HG03521 (cell line): Measurements from ENCODE around the gene SLC35G2.
"Not testable (repeated sequence)": the region's sequence is repeated elsewhere in the genome, so short reads cannot be mapped to it uniquely, and the experiment has no call there.

Experiments
- ATAC-seq: cut with Tn5 transposase; IDR thresholded peaks from one replicate; pipeline ENCODE4 v1.9.1; 2021; ENCODE audit warnings: mild to moderate bottlenecking, moderate library complexity; ENCODE audit not compliant: unreplicated experiment

SLC35G2 gene

GRCh38 chr3:136835089-136835812, 16.3 kb downstream of the SLC35G2 start:
- no peak for ATAC-seq

- ATAC-seq: no peak
Measured at GRCh38 chr3:136835813-136836510, 17.0 kb downstream of the SLC35G2 start.

DNA sequence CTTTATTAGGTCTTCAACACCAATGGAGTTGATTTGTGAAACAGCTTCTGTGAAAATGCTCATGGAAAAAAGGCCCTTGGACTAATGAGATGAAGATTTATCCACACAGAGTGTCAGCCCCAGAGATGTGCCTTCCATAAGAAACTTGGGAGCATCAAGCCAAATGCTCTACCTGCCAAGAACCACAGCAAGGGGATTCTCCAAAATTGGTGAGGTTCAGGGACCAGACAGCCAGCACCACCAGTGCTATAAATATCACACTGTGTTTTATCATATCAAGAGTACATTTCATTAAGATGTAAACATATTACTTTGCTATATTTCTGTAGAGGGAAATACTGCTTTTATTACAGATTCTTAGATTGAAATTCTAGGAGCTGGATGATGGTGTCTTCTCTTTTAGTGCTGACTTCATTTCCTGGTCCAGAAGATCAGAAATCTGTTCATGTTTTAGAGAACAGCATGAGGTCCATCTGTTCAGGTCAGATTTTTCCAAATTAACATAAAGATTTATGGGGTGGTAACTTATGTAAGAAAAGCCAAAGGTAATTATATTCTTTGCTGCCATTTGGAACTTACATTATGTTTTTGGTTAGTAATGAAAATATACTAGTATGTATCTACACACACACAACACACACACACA, 17.7 kb downstream of the SLC35G2 start:
- no peak for ATAC-seq

GRCh38 chr3:136838641-136839555, 20.0 kb downstream of the SLC35G2 start:
- ATAC-seq: no peak

DNA sequence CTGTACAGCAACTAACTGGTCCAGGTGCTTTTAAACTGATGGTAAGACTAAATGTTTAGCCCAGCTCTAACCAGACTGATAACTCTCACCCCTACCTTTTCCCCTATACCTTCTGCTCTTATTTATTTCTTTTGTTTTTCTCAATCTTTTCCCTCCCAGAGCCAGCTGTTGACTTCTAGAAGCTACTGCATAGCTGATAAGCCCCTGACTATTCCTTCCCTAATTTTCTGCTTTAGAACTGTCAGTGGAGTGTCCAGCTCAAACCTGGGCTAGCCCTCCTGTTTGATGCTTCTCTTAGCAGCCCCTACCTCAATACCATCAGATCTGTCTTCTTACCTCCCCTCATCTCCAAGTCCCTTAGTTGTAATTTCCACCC, 20.6 kb downstream of the SLC35G2 start:
- no peak for ATAC-seq

DNA sequence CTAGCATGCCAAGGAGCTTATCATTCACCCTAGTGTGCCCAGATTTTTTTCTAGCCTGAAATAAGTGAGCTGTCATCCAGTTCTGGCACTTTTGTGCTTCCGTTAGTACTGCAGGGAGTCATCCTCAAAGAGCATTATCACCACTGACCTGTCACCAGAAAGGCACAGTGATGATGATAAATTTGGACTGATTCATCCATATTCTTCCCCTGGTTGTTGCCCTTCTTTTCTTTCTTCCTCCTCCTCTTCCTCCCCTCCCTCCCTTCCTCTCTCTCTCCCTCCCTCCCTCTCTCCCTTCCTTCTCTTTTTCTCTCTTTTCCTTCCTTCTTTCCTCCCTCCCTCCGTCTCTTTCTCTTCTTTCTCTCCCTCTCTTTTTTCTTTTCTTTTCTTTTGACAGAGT, 21.3 kb downstream of the SLC35G2 start:
- ATAC-seq: no peak

DNA sequence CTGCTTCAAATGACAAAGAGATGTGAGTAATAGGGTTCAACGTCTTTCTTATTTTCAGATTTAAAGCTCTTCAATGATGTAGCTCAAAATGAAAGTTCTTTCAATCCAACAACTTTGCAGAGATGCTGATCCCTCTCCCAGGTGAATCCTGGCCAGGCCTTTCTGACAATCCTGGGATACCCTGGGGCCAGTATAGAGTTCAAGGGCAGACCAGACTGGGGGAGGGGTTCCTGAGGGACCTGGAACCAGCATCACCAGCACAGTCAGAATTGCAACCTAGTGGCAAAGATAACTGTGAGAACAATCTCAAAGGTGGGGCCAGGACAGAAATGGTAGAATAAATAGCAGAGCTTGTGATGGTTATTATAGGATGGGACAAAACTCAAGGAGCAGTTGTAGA, 23.4 kb downstream of the SLC35G2 start:
- ATAC-seq: no peak

DNA sequence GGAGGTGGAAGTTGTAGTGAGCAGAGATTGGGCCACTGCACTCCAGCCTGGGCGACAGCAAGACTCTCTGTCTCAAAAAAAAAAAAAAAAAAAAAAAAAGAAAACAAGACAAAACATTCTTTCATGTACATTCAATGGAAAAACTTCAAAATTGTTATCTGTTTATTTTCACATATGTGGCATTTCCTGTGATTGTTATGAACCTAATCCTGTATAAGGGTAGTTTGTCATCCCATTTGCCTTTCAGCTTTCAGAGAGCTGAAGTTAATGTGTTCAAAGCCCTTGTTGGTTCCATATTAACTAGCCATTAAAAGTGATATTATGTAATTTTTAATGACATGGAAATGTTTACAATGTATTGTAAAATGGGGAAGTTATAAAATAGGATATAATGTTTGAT, 25.8 kb downstream of the SLC35G2 start:
- ATAC-seq: no peak

GRCh38 chr3:136852180-136852579, 33.3 kb downstream of the SLC35G2 start:
- no peak for ATAC-seq

- no peak for ATAC-seq
Measured at GRCh38 chr3:136856665-136857064, 37.7 kb downstream of the SLC35G2 start.

- no peak for ATAC-seq
Measured at GRCh38 chr3:136858381-136858780, 39.5 kb downstream of the SLC35G2 start.

DNA sequence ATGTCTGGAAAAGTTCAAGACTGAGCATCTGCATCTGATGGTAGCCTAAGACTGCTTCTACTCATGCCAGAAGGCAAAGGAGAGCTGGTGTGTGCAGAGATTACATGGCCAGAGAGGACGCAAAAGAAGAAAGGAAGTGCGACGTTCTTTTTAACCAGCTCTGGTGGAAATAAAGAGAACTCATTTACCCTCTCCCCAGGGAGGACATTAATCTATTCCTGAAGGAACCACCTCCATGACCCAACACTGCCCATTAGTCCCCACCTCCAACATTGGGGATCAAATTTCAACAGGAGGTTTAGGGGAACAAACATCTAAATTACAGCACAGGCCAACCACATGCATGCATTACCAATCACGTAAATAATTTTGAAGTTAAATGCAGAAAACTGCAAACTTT, 41.6 kb downstream of the SLC35G2 start:
- ATAC-seq: no peak

GRCh38 chr3:136861890-136862616, 43.1 kb downstream of the SLC35G2 start, which contains the start of gene NCK1:
NCK1 (plus strand) TSS chr3:136862208; CDS start chr3:136928002, 65,794 bp downstream.
- peak; percentile 96 for ATAC-seq

DNA sequence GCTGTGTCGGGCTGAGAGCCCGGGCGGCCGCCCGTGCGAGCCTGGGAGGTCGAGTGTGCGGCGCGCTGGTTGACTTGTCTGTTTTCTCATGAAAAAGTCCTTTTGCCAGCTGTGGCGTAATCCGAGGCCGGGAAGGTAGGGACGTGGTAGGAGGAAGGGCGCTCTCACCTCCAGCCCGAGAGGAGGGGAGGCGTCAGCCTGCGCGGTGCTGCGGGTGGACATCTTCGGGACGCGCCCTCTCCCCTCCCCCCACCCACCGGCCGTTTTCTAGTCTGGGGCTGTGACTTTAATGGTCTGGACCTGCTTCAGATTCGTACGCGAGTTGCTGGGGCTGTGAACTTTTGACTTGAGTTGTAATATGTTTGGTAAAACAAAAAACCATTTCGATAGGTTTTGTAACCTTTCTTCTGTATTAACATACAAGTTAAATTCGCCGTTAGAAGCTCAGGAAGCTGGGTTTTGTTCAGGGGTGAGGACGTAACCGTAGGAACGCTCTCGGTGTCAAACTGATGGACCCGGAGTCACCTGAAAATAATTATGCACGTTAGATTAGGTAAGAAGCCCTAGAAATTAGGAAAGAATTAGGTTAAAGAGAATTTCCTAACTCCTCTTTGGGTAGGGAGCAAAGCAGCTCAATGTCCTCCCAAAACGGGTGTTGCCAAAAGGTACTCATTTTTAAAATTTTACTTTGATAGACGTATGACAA, 43.8 kb downstream of the SLC35G2 start:
- peak; percentile 2 for ATAC-seq

DNA sequence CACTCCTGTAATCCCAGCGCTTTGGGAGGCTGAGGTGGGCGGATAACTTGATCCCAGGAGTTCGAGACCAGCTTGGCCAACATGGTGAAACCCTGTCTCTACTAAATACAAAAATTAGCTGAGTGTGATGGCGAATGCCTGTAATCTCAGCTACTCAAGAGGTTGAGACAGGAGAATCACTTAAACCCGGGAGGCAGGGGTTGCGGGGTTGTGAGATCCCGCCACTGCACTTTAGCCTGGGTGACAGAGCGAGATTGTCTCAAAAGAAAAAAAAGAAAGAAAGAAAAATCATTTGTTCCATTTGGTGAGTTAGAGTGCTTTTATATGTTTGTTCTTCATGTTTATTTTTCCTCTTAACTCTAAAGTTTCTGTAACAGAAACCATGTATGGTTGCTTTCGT, 50.4 kb downstream of the SLC35G2 start:
- ATAC-seq: no peak

DNA sequence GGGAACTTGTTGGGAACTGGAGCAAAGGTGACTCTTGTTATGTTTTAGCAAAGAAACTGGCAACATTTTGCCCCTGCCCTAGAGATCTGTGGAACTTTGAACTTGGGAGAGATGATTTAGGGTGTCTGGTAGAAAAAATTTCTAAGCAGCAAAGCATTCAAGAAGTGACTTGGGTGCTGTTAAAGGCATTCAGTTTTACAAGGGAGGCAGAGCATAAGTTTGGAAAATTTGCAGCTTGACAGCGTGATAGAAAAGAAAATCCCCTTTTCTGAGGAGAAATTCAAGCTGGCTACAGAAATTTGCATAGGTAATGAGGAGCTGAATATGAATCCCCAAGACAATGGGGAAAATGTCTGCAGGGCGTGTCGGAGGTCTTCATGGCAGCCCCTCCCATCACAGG, 53.3 kb downstream of the SLC35G2 start:
- not testable (repeated sequence) for ATAC-seq

DNA sequence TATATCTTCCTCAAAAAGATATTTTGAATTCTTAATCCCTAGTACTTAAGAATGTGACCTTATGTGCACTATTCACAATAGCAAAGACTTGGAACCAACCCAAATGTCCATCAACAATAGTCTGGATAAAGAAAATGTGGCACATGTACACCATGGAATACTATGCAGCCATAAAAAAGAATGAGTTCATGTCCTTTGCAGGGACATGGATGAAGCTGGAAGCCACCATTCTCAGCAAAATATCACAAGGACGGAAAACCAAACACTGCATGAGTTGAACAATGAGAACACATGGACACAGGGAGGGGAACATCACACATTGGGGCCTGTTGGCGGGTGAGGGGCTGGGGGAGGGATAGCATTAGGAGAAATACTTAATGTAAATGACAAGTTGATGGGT, 60.6 kb downstream of the SLC35G2 start:
- not testable (repeated sequence) for ATAC-seq

- ATAC-seq: no peak
Measured at GRCh38 chr3:136882571-136882970, 63.6 kb downstream of the SLC35G2 start.

DNA sequence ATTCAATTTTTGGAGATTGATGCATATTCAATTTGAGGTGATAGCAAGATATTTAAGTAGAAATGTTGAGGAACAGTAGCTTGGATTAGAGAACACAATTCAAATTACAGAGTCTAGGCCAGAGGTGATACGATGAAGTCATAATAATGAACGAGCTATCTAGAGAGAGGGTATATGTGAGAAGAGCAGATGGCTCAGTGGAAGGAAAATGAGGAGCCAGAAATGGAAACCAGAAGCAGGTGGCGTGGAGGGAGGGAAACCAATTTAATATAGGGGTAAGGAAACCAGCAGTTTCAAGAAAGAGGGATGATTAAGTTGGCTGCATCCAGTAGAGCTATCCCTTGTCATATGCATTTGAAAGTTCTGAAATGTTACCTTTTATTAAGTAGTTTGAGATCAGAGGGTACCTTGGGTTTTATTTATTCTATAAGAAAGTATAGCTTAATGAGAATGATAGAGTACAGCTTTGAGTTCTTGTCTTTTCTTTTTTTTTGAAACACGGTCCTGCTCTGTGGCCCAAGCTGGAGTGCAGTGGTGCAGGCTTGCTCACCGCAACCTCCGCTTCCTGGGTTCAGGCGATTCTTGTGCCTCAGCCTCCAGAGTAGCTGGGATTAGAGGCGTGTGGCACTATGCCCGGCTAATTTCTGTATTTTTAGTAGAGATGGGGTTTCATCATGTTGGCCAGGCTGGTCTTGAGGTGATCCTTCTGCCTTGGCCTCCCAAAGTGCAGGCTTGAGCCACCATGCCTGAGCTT, 65.2 kb downstream of the SLC35G2 start:
- no peak for ATAC-seq
